Right lobe of liver (tissue), 6 donors: ENCODE results near the gene PEX6. TPM values are rescaled to one million over a fixed set of nuclear protein-coding genes. Genes with fewer than 3 reads are reported as not detected.

Experiments
- ATAC-seq, 4 donors: fragments of 200-7000 bp; cut with Tn5 transposase; one replicate each; pipeline ENCODE4 v1.9.1; 2020; ENCODE audit warnings: mild to moderate bottlenecking in 4 of 4, moderate library complexity in 4 of 4
- DNase-seq, 3 donors: peaks; one replicate each; pipeline ENCODE4 v3.0.0-alpha.2; 2020
- H3K27ac ChIP-seq, 3 donors: fragments of 200-600 bp; one replicate each; pipeline ENCODE4 v1.8.0; 2022
- H3K27me3 ChIP-seq, 2 donors: fragments of 200-600 bp; one replicate each; pipeline ENCODE4 v1.8.0; 2022
- H3K36me3 ChIP-seq, 4 donors: fragments of 200-600 bp; sonication (generic) in 1 of 4; one replicate each; pipeline versions ENCODE4 v1.5.1 to v1.8.0; 2017 to 2022; ENCODE audit warnings: control low read depth in 1 of 4
- H3K4me1 ChIP-seq, 4 donors: fragments of 200-600 bp; sonication (generic) in 1 of 4; one replicate each; pipeline versions ENCODE4 v1.5.1 to v1.8.0; 2017 to 2022; ENCODE audit warnings: control low read depth in 1 of 4
- H3K4me3 ChIP-seq, 3 donors: fragments of 200-600 bp; one replicate each; pipeline ENCODE4 v1.8.0; 2022
- H3K9me3 ChIP-seq, 4 donors: fragments of 200-600 bp; sonication (generic) in 1 of 4; one replicate each; pipeline versions ENCODE4 v1.5.1 to v1.8.0; 2017 to 2022; ENCODE audit warnings: control low read depth in 1 of 4
- CTCF ChIP-seq, 4 donors: fragments of 200-600 bp in 3 of 4; fragments of 450-650 bp in 1 of 4; IDR thresholded peaks; one replicate each; pipeline versions ENCODE4 v1.5.1 to v1.8.0; 2016 to 2022; ENCODE audit warnings: antibody characterized with exemption in 4 of 4, mild to moderate bottlenecking in 2 of 4
- POLR2A ChIP-seq: fragments of 450-650 bp; IDR thresholded peaks from one replicate; pipeline ENCODE4 v1.6.1; 2017; ENCODE audit warnings: antibody characterized with exemption, mild to moderate bottlenecking
- WGBS: methylation state at CpG from one replicate; pipeline ENCODE4 v1.1.6; 2018; ENCODE audit warnings: low coverage, low lambda C conversion rate; ENCODE audit not compliant: insufficient coverage; ENCODE audit errors: missing lambda C conversion rate; 5-methylcytosine and 5-hydroxymethylcytosine counted together
- intact Hi-C, 2 donors: fragments of 100-400 bp; cut with DNase I; formaldehyde crosslinking; loops; one replicate each; pipeline versions ENCODE4 v1.11.2 to v1.14.1; 2022
- total RNA-seq, 6 experiments: library from RNA; depleted of rRNA in 2 of 6; stranded (reverse); fragments of >200 nt in 2 of 6; fragmentation: NEBNext Ultra II Directional in 3 of 6; extraction: Animal tissue kit (Norgen Biotek cat#: 25700) in 3 of 6; gene quantifications; one replicate each; pipeline versions ENCODE4 v1.1.0 to v1.2.4, GENCODE V29; 2016 to 2023
- donor health status: DM: no; HTN: yes; CAD: no.
- donor health status: DM: no; HTN: no; CAD: no.
- donor health status: DM: no; HTN: no; CAD: no.
- donor health status: DM: no; HTN: yes; CAD: no.
- donor health status: DM: no; HTN: yes; CAD: no.

The PEX6 gene
- total RNA-seq, 6 experiments from 2014 or later: 15.7 to 25.9 (median 21.3) TPM

DNA sequence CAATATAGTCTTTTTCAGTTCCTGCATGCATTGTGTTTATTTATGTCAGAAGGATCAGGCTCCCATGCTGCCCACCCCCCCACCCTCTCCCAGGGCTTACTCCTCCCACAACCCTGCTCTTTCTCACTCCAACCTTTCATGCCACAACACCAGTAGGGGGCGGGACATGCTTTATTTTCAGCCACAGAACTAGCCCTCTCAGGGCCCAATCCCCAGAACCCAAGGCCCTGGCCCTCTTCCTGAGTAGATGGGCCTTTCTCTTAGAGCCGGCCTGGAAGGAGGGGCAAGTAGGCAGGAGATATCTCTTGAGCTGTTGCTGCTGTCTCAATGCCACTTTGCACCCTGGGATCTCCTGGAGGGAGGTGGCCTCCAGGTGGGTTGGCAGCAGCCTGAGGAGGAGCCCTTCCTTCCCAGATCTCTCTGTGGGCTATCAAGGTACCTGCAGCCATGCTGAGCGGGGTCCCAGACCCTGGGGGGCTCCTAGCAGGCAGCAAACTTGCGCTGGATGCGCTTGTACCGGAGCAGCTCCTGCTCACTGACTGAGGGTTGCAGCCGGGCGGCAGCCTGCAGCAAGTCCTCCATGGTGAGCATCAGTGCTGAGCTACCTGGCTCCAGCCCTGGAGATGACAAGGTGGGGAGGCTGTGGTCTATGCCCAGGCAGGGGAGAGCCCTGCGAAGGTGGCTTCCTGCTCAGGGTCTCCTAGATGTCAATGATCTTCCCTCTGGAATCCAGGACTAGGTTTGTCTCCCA lies 15.0 kb downstream of the PEX6 start:
- DNase-seq (no peak), ATAC-seq (no peak)
- TF ChIP-seq CTCF (IDR thresholded peaks at IDR 0.05) (peak in 2 of 4 donors; percentile 6 to 11), POLR2A (no peak)
- Histone ChIP-seq H3K9me3 (no peaks in the 10 kb centered on the region), H3K27ac (no peak overlapping the region), H3K4me3 (no peak overlapping the region), H3K36me3 (peaks cover 0 to 42% (median 19%) of the 10 kb centered on the region in 4 donors), H3K27me3 (no peaks in the 10 kb centered on the region), H3K4me1 (peaks cover 0 to 8% (median 3%) of the 10 kb centered on the region in 4 donors)
- WGBS: 56% methylated on average over 1 of the region's 9 CpGs
- intact Hi-C loops: no loop called here

DNA sequence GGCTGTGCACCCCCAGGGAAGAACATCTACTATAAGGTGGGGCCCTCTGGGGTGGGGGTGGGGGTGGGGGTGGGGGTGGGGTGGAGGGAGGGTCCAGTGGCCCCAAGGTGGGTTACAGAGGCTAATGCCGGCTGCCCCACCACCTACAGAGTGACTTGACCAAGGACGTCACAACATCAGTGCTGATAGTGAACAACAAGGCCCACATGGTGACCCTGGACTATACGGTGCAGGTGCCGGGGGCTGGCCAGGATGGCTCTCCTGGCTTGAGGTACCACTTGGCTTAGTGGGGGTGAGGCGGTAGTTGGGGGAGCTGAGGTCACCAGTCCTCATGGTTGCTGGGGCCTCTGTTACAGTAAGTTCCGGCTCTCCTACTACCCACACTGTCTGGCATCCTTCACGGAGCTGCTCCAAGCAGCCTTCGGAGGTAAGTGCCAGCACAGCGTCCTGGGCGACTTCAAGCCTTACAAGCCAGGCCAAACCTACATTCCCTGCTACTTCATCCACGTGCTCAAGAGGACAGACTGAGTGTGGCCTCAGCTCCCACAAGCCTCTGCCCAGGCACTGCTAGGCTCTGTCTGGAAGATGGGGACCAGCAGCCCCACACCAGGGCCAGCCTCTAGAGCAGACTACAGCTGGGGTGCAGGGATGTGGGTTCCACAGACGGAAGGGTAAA lies 15.7 kb downstream of the PEX6 start:
- ATAC-seq (no peak), DNase-seq (no peak)
- intact Hi-C loops: no loop called here
- Histone ChIP-seq H3K27me3 (no peaks in the 10 kb centered on the region), H3K36me3 (peaks cover 0 to 42% (median 19%) of the 10 kb centered on the region in 4 donors), H3K4me3 (no peak overlapping the region), H3K27ac (no peak overlapping the region), H3K4me1 (peaks cover 0 to 8% (median 3%) of the 10 kb centered on the region in 4 donors), H3K9me3 (no peaks in the 10 kb centered on the region)
- no CpG with 5 or more reads among the region's 12 CpGs for WGBS
- TF ChIP-seq CTCF (IDR thresholded peaks at IDR 0.05) (no peak), POLR2A (no peak)

GRCh38 chr6:42962502-42963178 lies 16.3 kb downstream of the PEX6 start:
- DNase-seq: no peak
- Histone ChIP-seq H3K4me1 (peaks cover 0 to 8% (median 3%) of the 10 kb centered on the region in 4 donors), H3K4me3 (peak overlapping the region in 1 of 3 donors; percentile 93), H3K27ac (no peak overlapping the region), H3K27me3 (no peaks in the 10 kb centered on the region), H3K9me3 (no peaks in the 10 kb centered on the region), H3K36me3 (peaks cover 0 to 42% (median 19%) of the 10 kb centered on the region in 4 donors)
- intact Hi-C loops: no loop called here
- WGBS: 75% methylated on average over 3 of the region's 13 CpGs
- TF ChIP-seq CTCF (IDR thresholded peaks at IDR 0.05): no peak
- TF ChIP-seq POLR2A: no peak
- no peak for ATAC-seq

DNA sequence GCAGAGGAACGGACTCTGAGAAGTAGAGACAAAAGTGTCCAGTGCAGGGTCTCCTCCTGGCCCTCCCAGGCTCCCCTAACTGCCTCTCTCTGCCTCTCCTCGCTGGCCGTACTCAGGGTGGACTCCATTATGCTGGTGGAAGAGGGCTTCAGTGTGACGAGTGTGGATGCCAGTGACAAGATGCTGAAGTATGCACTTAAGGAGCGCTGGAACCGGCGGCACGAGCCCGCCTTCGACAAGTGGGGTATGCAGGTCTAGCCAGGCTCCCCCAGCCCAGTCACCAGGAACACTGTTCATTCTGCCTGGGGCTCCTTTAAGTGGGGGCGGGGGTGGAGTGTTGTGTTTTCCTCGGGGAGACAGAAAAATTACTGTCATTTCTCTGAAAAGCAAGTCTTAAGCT lies 16.9 kb downstream of the PEX6 start:
- Histone ChIP-seq H3K36me3 (peaks cover 0 to 42% (median 18%) of the 10 kb centered on the region in 4 donors), H3K4me1 (peaks cover 0 to 8% (median 3%) of the 10 kb centered on the region in 4 donors), H3K9me3 (no peaks in the 10 kb centered on the region), H3K4me3 (peak overlapping the region in 2 of 3 donors; percentile 86 to 93), H3K27me3 (no peaks in the 10 kb centered on the region), H3K27ac (peak overlapping the region in 1 of 3 donors; percentile 93)
- ATAC-seq: no peak
- TF ChIP-seq POLR2A: no peak
- no peak for TF ChIP-seq CTCF (IDR thresholded peaks at IDR 0.05)
- WGBS: 100% methylated on average over 2 of the region's 12 CpGs
- intact Hi-C loops: no loop called here
- no peak for DNase-seq
